HepG2 (cell line): Measurements from ENCODE around the gene OVOL3. TPM values are rescaled to one million over a fixed set of nuclear protein-coding genes. Genes with fewer than 3 reads are reported as not detected.
A peak's percentile ranks its signal among the peaks of the same experiment; 100 is the strongest.

Experiments
- ATF5 ChIP-seq: sonication (generic); formaldehyde crosslinking; IDR thresholded peaks from 2 replicates; pipeline ENCODE4 v1.4.0; 2020; ENCODE audit warnings: mild to moderate bottlenecking, low read depth, missing genetic modification reagents
- BORCS8-MEF2B ChIP-seq: sonication (generic); formaldehyde crosslinking; IDR thresholded peaks from 2 replicates; pipeline ENCODE4 v1.8.0; 2022; ENCODE audit warnings: mild to moderate bottlenecking, missing genetic modification reagents
- IKZF4 ChIP-seq: sonication (generic); formaldehyde crosslinking; IDR thresholded peaks from 2 replicates; pipeline ENCODE4 v1.5.1; 2020; ENCODE audit warnings: borderline replicate concordance, mild to moderate bottlenecking, low read depth, missing genetic modification reagents; ENCODE audit errors: not compliant biosample characterization
- IRF9 ChIP-seq: sonication (generic); formaldehyde crosslinking; IDR thresholded peaks from 2 replicates; pipeline ENCODE4 v1.8.0; 2022; ENCODE audit warnings: missing genetic modification reagents, mild to moderate bottlenecking, borderline replicate concordance
- KAT2B ChIP-seq: fragments of 150-350 bp; IDR thresholded peaks from 2 replicates; pipeline ENCODE4 v1.6.1; 2014; ENCODE audit warnings: low read depth, low read length, borderline replicate concordance
- KMT2B ChIP-seq: IDR thresholded peaks from 2 replicates; pipeline ENCODE4 v1.6.1; 2016; ENCODE audit warnings: missing genetic modification reagents, missing compliant biosample characterization
- PHF5A ChIP-seq: IDR thresholded peaks from one replicate; pipeline ENCODE4 v1.6.1; 2018; ENCODE audit warnings: low read depth, missing genetic modification reagents; ENCODE audit not compliant: unreplicated experiment
- RFX5 ChIP-seq: IDR thresholded peaks from 2 replicates; pipeline ENCODE4 v1.6.1; 2011; ENCODE audit warnings: low read depth, low read length, improper control_type of control experiment
- STAT5B ChIP-seq: sonication (generic); formaldehyde crosslinking; IDR thresholded peaks from 2 replicates; pipeline ENCODE4 v1.4.0; 2020; ENCODE audit warnings: missing genetic modification reagents
- TOPORS ChIP-seq: sonication (generic); formaldehyde crosslinking; IDR thresholded peaks from 2 replicates; pipeline ENCODE4 v1.8.0; 2023; ENCODE audit warnings: mild to moderate bottlenecking, missing genetic modification reagents
- ZFP36 ChIP-seq: fragments of 150-350 bp; IDR thresholded peaks from 2 replicates; pipeline ENCODE4 v1.6.1; 2018; ENCODE audit warnings: borderline replicate concordance, low read length, low read depth; ENCODE audit not compliant: partially characterized antibody
- ZFP37 ChIP-seq: sonication (generic); formaldehyde crosslinking; IDR thresholded peaks from 2 replicates; pipeline ENCODE4 v1.4.0; 2020; ENCODE audit warnings: missing genetic modification reagents, borderline replicate concordance
- ZHX1 ChIP-seq: sonication (generic); formaldehyde crosslinking; IDR thresholded peaks from 2 replicates; pipeline ENCODE4 v1.8.1; 2022; ENCODE audit warnings: low read depth, mild to moderate bottlenecking, missing genetic modification reagents
- ZNF124 ChIP-seq: sonication (generic); formaldehyde crosslinking; IDR thresholded peaks from 2 replicates; pipeline ENCODE4 v1.4.0; 2020; ENCODE audit warnings: missing genetic modification reagents
- ZNF644 ChIP-seq: IDR thresholded peaks from 2 replicates; pipeline ENCODE4 v1.6.1; 2016; ENCODE audit warnings: low read depth
- ZNF710 ChIP-seq: sonication (generic); formaldehyde crosslinking; IDR thresholded peaks from 2 replicates; pipeline ENCODE4 v1.5.0; 2020; ENCODE audit warnings: mild to moderate bottlenecking, missing genetic modification reagents, borderline replicate concordance
- ZUFSP ChIP-seq: sonication (generic); formaldehyde crosslinking; IDR thresholded peaks from 2 replicates; pipeline ENCODE4 v1.9.0; 2021; ENCODE audit warnings: missing genetic modification reagents, mild to moderate bottlenecking, borderline replicate concordance
- polyA plus RNA-seq, 8 experiments: library from polyadenylated mRNA; depleted of rRNA in 3 of 8; stranded (reverse) in 7 of 8; unstranded in 1 of 8; fragments of >200 nt; fragmentation: Illumina TruSeq in 4 of 8; extraction: Trizol in 4 of 8; gene quantifications; 2 replicates each; pipeline versions ENCODE4 v1.2.1 to v1.2.3, GENCODE V29; 2011 to 2016; ENCODE audit warnings: low read depth in 4 of 8, missing spikeins in 1 of 8, mixed read lengths in 1 of 8; ENCODE audit not compliant: insufficient read depth in 1 of 8
- total RNA-seq, 5 experiments: library from RNA; depleted of rRNA; stranded (reverse); fragments of >200 nt; fragmentation: Illumina TruSeq; extraction: Trizol; gene quantifications; 2 replicates each; pipeline ENCODE4 v1.2.3, GENCODE V29; 2016; ENCODE audit warnings: low read depth in 1 of 5

OVOL3 gene
- total and polyA plus RNA-seq, 2 of the 13 experiments (the other 11 are each of a cell fraction or from before 2014, with no cell fraction given): not detected

GRCh38 chr19:36114721-36115452 is 3.9 kb downstream of the OVOL3 start, which contains the start of gene POLR2I (continued):
- no peak; the same call in 1 of the 2 replicates for TF ChIP-seq ZNF710 (CRISPR knock-in tag)
- no peak for TF ChIP-seq KAT2B
- 0 out of 2 replicates have a peak, but pooled peaks have one; percentile 69 for TF ChIP-seq ATF5 (CRISPR knock-in tag)
- peak; percentile 64; the same call in 1 of the 2 replicates for TF ChIP-seq IRF9
- TF ChIP-seq ZHX1 (CRISPR knock-in tag): peak; percentile 54
- peak; percentile 69 for TF ChIP-seq RFX5
- TF ChIP-seq ZUFSP: no peak
- TF ChIP-seq ZFP37: no peak; the same call in 1 of the 2 replicates
- TF ChIP-seq KMT2B: peak; percentile 89
- TF ChIP-seq BORCS8-MEF2B: peak; percentile 93
- no peak for TF ChIP-seq PHF5A
- TF ChIP-seq ZNF644 (CRISPR knock-in tag): no peak
- peak; percentile 51; the same call in 1 of the 2 replicates for TF ChIP-seq ZNF124
- TF ChIP-seq TOPORS (CRISPR knock-in tag): no peak; the same call in 1 of the 2 replicates
- TF ChIP-seq ZFP36: no peak
- TF ChIP-seq STAT5B (CRISPR knock-in tag): 0 out of 2 replicates have a peak, but pooled peaks have one; percentile 93
- TF ChIP-seq IKZF4 (CRISPR knock-in tag): peak; percentile 85
